HG03108 (cell line): ENCODE measurements around the gene SP110.
"Not testable (repeated sequence)": the region's sequence is repeated elsewhere in the genome, so short reads cannot be mapped to it uniquely, and the experiment has no call there.

Experiments used
- ATAC-seq: cut with Tn5 transposase; IDR thresholded peaks from one replicate; pipeline ENCODE4 v1.9.1; 2021; ENCODE audit warnings: moderate library complexity; ENCODE audit not compliant: unreplicated experiment

SP110 gene

GRCh38 chr2:230129343-230129742 is 90.4 kb downstream of the SP110 start:
- ATAC-seq: no peak

- no peak for ATAC-seq
Observed at GRCh38 chr2:230128623-230129342, 91.0 kb downstream of the SP110 start.

GRCh38 chr2:230127195-230127594 is 92.6 kb downstream of the SP110 start:
- ATAC-seq: no peak

GRCh38 chr2:230124757-230125431 is 94.9 kb downstream of the SP110 start:
- no peak for ATAC-seq

GRCh38 chr2:230124235-230124634 is 95.5 kb downstream of the SP110 start:
- no peak for ATAC-seq

- ATAC-seq: not testable (repeated sequence)
Observed at GRCh38 chr2:230120376-230120775, 99.4 kb downstream of the SP110 start.

- ATAC-seq: not testable (repeated sequence)
Observed at GRCh38 chr2:230119827-230120226, 100.0 kb downstream of the SP110 start.
